Measurements from ENCODE around the gene CALM3. TPM values are rescaled to one million over a fixed set of nuclear protein-coding genes. Genes with fewer than 3 reads are reported as not detected.
A peak's percentile ranks its signal among the peaks of the same experiment; 100 is the strongest.
"Not testable (repeated sequence)": the region's sequence is repeated elsewhere in the genome, so short reads cannot be mapped to it uniquely, and the experiment has no call there.

CALM3 gene
- total RNA-seq, 1 donor from 2014 or later: 373 TPM

DNA sequence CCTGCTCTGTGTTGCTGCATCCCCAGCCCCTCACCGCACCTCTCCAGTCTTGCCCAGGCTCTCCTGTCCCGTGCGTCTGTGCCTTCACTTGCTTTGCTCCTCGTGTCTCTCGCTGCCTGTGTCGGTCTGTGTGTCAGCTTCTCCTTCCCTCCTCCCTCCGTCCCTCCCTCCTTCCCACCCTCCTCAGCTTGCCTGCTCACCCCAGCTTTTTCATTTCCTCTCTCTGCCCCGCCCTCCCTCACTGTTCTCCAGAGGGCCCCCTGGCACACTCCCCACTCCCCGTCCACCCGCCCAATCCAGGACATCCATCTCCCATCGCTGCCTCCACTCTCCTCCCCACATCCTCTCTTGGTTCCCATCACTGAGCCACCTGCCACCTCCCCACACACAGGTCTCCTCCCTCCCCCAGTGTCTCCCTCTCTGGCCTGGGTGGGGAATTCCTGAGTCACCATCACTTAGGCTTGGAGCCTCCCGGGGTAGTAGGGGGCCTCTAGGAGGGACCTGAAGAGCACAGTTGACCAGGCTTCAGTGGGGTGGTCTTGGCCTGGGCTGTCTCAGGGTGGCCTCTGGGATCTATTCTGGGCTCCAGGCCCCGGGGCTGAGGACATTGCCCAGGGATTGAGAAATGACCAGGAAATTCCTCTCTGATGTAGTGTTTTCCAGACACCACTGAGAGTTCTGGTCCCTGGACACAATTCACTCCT is 24.0 kb downstream of the CALM3 start, which contains the start of gene PTGIR:
TSS of gene PTGIR (minus strand) at position 132 of the 704 bp plus-strand sequence. CDS start 864 bp downstream, outside the sequence.
- H2AFZ ChIP-seq (replicated peaks): no peak within 1 kb of the TSS

DNA sequence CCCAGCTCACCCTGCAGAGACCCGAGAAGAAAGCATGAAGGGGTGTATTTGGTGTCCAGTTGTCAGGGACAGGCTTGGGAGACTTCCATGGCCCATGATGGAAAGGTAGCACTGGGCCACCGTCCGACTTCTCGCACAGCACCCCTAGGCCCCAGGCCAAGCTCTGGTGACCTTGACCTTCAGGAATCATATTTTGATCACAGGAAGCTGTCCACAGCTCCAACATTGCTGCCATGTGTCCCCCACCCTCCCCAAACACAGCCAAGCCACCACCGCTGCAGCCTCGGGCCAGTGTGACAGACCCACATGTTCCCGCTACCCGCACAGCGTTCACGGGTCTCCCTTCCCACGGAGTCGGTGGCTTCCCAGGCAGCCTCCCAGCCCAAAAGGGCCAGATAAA is 24.6 kb downstream of the CALM3 start:
- Mint-ChIP-seq H3K36me3 (no peaks in the 10 kb centered on the region), H3K4me1 (peaks cover 26% of the 10 kb centered on the region), H3K27ac (no peak overlapping the region), H3K27me3 (ENCODE audit: insufficient read depth, low read depth) (peaks cover 15% of the 10 kb centered on the region), H3K4me3 (no peak overlapping the region), H3K9me3 (no peaks in the 10 kb centered on the region)
- DNase-seq (ENCODE audit: low spot score): no peak
- Histone ChIP-seq H3K4me3 (no peak overlapping the region), H3F3A (ENCODE audit: low read depth) (peaks cover 5% of the 10 kb centered on the region), H3K79me2 (ENCODE audit: low read depth) (no peaks in the 10 kb centered on the region), H4K20me1 (ENCODE audit: low read depth) (no peaks in the 10 kb centered on the region), H3K4me1 (peaks cover 12% of the 10 kb centered on the region), H3K9ac (no peak overlapping the region), H3K4me2 (no peak overlapping the region), H3K9me3 (ENCODE audit: low read depth) (no peaks in the 10 kb centered on the region), H3K27me3 (no peaks in the 10 kb centered on the region), H3K36me3 (no peaks in the 10 kb centered on the region), H2AFZ (replicated peaks) (no peak overlapping the region), H3K27ac (no peak overlapping the region)
- TF ChIP-seq EZH2phosphoT487 (IDR thresholded peaks at IDR 0.05): no peak
- TF ChIP-seq EZH2 (IDR thresholded peaks at IDR 0.05): no peak
- TF ChIP-seq, protein P1, sequence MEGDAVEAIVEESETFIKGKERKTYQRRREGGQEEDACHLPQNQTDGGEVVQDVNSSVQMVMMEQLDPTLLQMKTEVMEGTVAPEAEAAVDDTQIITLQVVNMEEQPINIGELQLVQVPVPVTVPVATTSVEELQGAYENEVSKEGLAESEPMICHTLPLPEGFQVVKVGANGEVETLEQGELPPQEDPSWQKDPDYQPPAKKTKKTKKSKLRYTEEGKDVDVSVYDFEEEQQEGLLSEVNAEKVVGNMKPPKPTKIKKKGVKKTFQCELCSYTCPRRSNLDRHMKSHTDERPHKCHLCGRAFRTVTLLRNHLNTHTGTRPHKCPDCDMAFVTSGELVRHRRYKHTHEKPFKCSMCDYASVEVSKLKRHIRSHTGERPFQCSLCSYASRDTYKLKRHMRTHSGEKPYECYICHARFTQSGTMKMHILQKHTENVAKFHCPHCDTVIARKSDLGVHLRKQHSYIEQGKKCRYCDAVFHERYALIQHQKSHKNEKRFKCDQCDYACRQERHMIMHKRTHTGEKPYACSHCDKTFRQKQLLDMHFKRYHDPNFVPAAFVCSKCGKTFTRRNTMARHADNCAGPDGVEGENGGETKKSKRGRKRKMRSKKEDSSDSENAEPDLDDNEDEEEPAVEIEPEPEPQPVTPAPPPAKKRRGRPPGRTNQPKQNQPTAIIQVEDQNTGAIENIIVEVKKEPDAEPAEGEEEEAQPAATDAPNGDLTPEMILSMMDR (IDR thresholded peaks at IDR 0.05): no peak

More for the DNA sequence above, 24.0 kb downstream of the CALM3 start, which contains the start of gene PTGIR:
- Histone ChIP-seq H3K4me3 (no peak within 1 kb of the TSS), H3K79me2 (ENCODE audit: low read depth) (no peaks in the 10 kb centered on the region), H3K27ac (no peak within 1 kb of the TSS), H3K9me3 (ENCODE audit: low read depth) (no peaks in the 10 kb centered on the region), H3K4me1 (peaks cover 12% of the 10 kb centered on the region), H3K27me3 (no peaks in the 10 kb centered on the region), H3K9ac (no peak within 1 kb of the TSS), H3F3A (ENCODE audit: low read depth) (peaks cover 6% of the 10 kb centered on the region), H3K36me3 (no peaks in the 10 kb centered on the region), H4K20me1 (ENCODE audit: low read depth) (no peaks in the 10 kb centered on the region), H3K4me2 (no peak within 1 kb of the TSS)
- peaks cover 15% of the 10 kb centered on the region for H3K27me3 Mint-ChIP-seq (ENCODE audit: insufficient read depth, low read depth)
- no peaks in the 10 kb centered on the region for H3K36me3 Mint-ChIP-seq
- TF ChIP-seq, protein P1 (IDR thresholded peaks at IDR 0.05): no peak
- TF ChIP-seq EZH2 (IDR thresholded peaks at IDR 0.05): no peak
- TF ChIP-seq EZH2phosphoT487 (IDR thresholded peaks at IDR 0.05): no peak
- no peak within 1 kb of the TSS for H3K4me3 Mint-ChIP-seq
- no peaks in the 10 kb centered on the region for H3K9me3 Mint-ChIP-seq
- H3K4me1 Mint-ChIP-seq: peaks cover 29% of the 10 kb centered on the region
- DNase-seq (ENCODE audit: low spot score): no peak
- peak within 1 kb of the TSS; percentile 63 for H3K27ac Mint-ChIP-seq

DNA sequence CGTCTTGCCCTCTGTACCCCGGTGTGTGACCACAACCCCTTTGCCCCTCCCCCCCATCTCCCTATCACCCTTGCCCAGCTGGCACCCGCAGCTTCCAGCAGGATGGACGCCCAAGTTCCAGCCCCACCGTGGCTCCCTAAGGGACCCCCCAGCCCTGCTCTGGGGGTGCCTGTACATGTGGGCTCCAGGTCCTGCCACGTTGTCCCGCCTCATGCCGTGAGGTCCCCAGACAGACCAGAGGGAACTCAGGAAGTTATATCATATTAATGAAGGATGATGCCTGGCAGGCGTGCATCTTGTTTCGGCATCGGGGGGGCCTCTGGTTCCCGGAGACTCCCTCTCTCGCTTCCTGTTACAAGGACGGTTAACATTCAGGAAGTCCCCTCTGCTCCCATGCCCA is 25.3 kb downstream of the CALM3 start:
- no peak overlapping the region for H3K27ac Mint-ChIP-seq
- peak overlapping the region; percentile 33 for H3K4me3 Mint-ChIP-seq
- H3K27ac ChIP-seq: no peak overlapping the region
- H3K4me1 ChIP-seq: peaks cover 10% of the 10 kb centered on the region
- H3K4me3 ChIP-seq: no peak overlapping the region
- no peaks in the 10 kb centered on the region for H3K36me3 Mint-ChIP-seq
- H3F3A ChIP-seq (ENCODE audit: low read depth): no peaks in the 10 kb centered on the region
- no peak overlapping the region for H3K9ac ChIP-seq
- H3K4me1 Mint-ChIP-seq: peaks cover 26% of the 10 kb centered on the region
- no peak overlapping the region for H3K4me2 ChIP-seq
- H3K9me3 ChIP-seq (ENCODE audit: low read depth): no peaks in the 10 kb centered on the region
- no peaks in the 10 kb centered on the region for H3K9me3 Mint-ChIP-seq
- DNase-seq (ENCODE audit: low spot score): no peak
- H2AFZ ChIP-seq (replicated peaks): no peak overlapping the region
- H3K27me3 ChIP-seq: peaks cover 1% of the 10 kb centered on the region
- H3K36me3 ChIP-seq: no peaks in the 10 kb centered on the region
- TF ChIP-seq, protein P1 (IDR thresholded peaks at IDR 0.05): no peak
- TF ChIP-seq EZH2 (IDR thresholded peaks at IDR 0.05): no peak
- TF ChIP-seq EZH2phosphoT487 (IDR thresholded peaks at IDR 0.05): no peak
- H3K79me2 ChIP-seq (ENCODE audit: low read depth): no peaks in the 10 kb centered on the region
- H4K20me1 ChIP-seq (ENCODE audit: low read depth): no peaks in the 10 kb centered on the region
- H3K27me3 Mint-ChIP-seq (ENCODE audit: insufficient read depth, low read depth): peaks cover 15% of the 10 kb centered on the region

DNA sequence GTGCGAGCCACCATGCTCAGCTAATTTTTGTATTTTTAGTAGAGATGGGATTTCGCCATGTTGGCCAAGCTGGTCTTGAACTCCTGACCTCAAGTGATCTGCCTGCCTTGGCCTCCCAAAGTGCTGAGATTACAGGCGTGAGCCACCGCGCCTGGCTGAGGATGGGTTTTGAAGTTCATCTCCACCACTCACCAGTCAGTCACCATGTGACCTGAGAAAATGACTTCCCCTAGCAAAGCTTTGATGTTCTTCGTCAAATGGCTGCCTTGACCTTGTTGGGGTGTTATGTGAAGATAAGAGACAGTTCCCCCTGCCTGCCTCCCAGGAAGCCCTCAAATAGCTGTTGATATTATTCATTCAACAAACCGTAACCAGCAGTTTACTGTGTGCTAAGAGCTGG is 27.8 kb downstream of the CALM3 start:
- not testable (repeated sequence) for H3K4me3 Mint-ChIP-seq; H3F3A ChIP-seq (ENCODE audit: low read depth); H3K4me2 ChIP-seq; H3K9me3 ChIP-seq (ENCODE audit: low read depth); DNase-seq (ENCODE audit: low spot score); H3K36me3 Mint-ChIP-seq; H2AFZ ChIP-seq (replicated peaks); H4K20me1 ChIP-seq (ENCODE audit: low read depth); H3K4me1 ChIP-seq; H3K4me3 ChIP-seq; H3K79me2 ChIP-seq (ENCODE audit: low read depth); H3K9ac ChIP-seq; H3K27ac ChIP-seq; H3K9me3 Mint-ChIP-seq; H3K36me3 ChIP-seq
- H3K4me1 Mint-ChIP-seq: peaks cover 38% of the 10 kb centered on the region
- H3K27ac Mint-ChIP-seq: peak overlapping the region; percentile 87
- peaks cover 21% of the 10 kb centered on the region for H3K27me3 Mint-ChIP-seq (ENCODE audit: insufficient read depth, low read depth)
- H3K27me3 ChIP-seq: peaks cover 26% of the 10 kb centered on the region
